GM12891 (cell line): ENCODE results near the gene LNX1.
"Not testable (repeated sequence)": the region's sequence is repeated elsewhere in the genome, so short reads cannot be mapped to it uniquely, and the experiment has no call there.

Experiments used
- DNase-seq: peaks from one replicate; pipeline ENCODE4 v3.0.0; 2011; ENCODE audit warnings: low spot score; ENCODE audit not compliant: insufficient read length
- FAIRE-seq: peaks from 2 replicates; lab custom pipeline; 2011; peaks lifted over from hg19 to GRCh38; lab: Jason Lieb, UNC
- PAX5 ChIP-seq: IDR thresholded peaks from 2 replicates; pipeline ENCODE4 v1.6.1; 2011; ENCODE audit warnings: low read length, moderate library complexity, mild to moderate bottlenecking; ENCODE audit not compliant: insufficient read depth, severe bottlenecking
- POLR2A ChIP-seq: IDR thresholded peaks from 2 replicates; pipeline ENCODE4 v1.6.1; 2011; ENCODE audit warnings: low read depth, low read length, control low read depth
- POLR2AphosphoS5 ChIP-seq: IDR thresholded peaks from 2 replicates; pipeline ENCODE4 v1.6.1; 2011; ENCODE audit warnings: low read depth, low read length, control low read depth
- POU2F2 ChIP-seq: IDR thresholded peaks from 2 replicates; pipeline ENCODE4 v1.6.1; 2011; ENCODE audit warnings: low read depth, mild to moderate bottlenecking, control low read depth, low read length, moderate library complexity
- SPI1 ChIP-seq: IDR thresholded peaks from 2 replicates; pipeline ENCODE4 v1.6.1; 2011; ENCODE audit warnings: low read depth, low read length, control low read depth
- TAF1 ChIP-seq: IDR thresholded peaks from 2 replicates; pipeline ENCODE4 v1.6.1; 2011; ENCODE audit warnings: low read depth, low read length, control low read depth

The LNX1 gene

GRCh38 chr4:53479736-53480525, 111.4 kb downstream of the LNX1 start:
- no peak for TF ChIP-seq POLR2AphosphoS5
- no peak for TF ChIP-seq PAX5
- no peak for TF ChIP-seq TAF1
- no peak for TF ChIP-seq SPI1
- DNase-seq (no peak), FAIRE-seq (no peak)

GRCh38 chr4:53478671-53479456, 112.4 kb downstream of the LNX1 start:
- TF ChIP-seq POLR2AphosphoS5 (no peak), POLR2A (no peak)
- FAIRE-seq (no peak), DNase-seq (no peak)

GRCh38 chr4:53477636-53478035, 113.7 kb downstream of the LNX1 start:
- FAIRE-seq = no peak
- TF ChIP-seq SPI1 = no peak
- no peak for TF ChIP-seq PAX5
- TF ChIP-seq POLR2AphosphoS5 = no peak
- no peak for TF ChIP-seq POU2F2
- no peak for TF ChIP-seq POLR2A
- no peak for TF ChIP-seq TAF1
- DNase-seq = no peak

- TF ChIP-seq SPI1 (no peak), POLR2AphosphoS5 (no peak), POU2F2 (no peak)
- no peak for FAIRE-seq
- no peak for DNase-seq
Measured at GRCh38 chr4:53477038-53477565, 114.2 kb downstream of the LNX1 start.

GRCh38 chr4:53476232-53477037, 114.9 kb downstream of the LNX1 start:
- DNase-seq (no peak), FAIRE-seq (no peak)
- TF ChIP-seq SPI1 = no peak
- TF ChIP-seq POLR2AphosphoS5 = no peak
- no peak for TF ChIP-seq TAF1
- no peak for TF ChIP-seq POU2F2
- no peak for TF ChIP-seq PAX5
- no peak for TF ChIP-seq POLR2A

- FAIRE-seq = not testable (repeated sequence)
Measured at GRCh38 chr4:53466576-53466975, 124.7 kb downstream of the LNX1 start.

GRCh38 chr4:53465891-53466290, 125.4 kb downstream of the LNX1 start:
- DNase-seq (no peak), FAIRE-seq (no peak)
- TF ChIP-seq SPI1 (no peak), POU2F2 (no peak), POLR2AphosphoS5 (no peak), TAF1 (no peak), POLR2A (no peak), PAX5 (no peak)

More at GRCh38 chr4:53466576-53466975, 124.7 kb downstream of the LNX1 start:
- DNase-seq = not testable (repeated sequence)

- TF ChIP-seq POLR2AphosphoS5 (no peak), TAF1 (no peak), POU2F2 (no peak), POLR2A (no peak), SPI1 (no peak), PAX5 (no peak)
- FAIRE-seq = no peak
- no peak for DNase-seq
Measured at GRCh38 chr4:53465281-53465680, 126.0 kb downstream of the LNX1 start.

- TF ChIP-seq POLR2AphosphoS5 = no peak
- no peak for TF ChIP-seq PAX5
- no peak for TF ChIP-seq SPI1
- TF ChIP-seq POU2F2 = no peak
- no peak for TF ChIP-seq POLR2A
- TF ChIP-seq TAF1 = no peak
- FAIRE-seq = no peak
- DNase-seq = no peak
Measured at GRCh38 chr4:53463340-53463739, 127.9 kb downstream of the LNX1 start.
